ENCODE results near the gene C3. TPM values are rescaled to one million over a fixed set of nuclear protein-coding genes. Genes with fewer than 3 reads are reported as not detected.

C3 gene
- total and polyA plus RNA-seq, 7 donors: 37.7 to 120 (median 88.4) TPM

GRCh38 chr19:6737284-6737872, 16.9 kb upstream of the C3 start, which contains the start of gene GPR108:
Gene GPR108, minus strand, starts transcription at chr19:6737580. Its CDS starts 4 bp downstream, at chr19:6737576.
- H3K4me1 ChIP-seq: peaks cover 31% of the 10 kb centered on the region
- intact Hi-C loops (cut with DNase I): loop anchor here (1.0 to 5.0 kb wide), 3 partner anchors 205 to 220 kb away; partner anchors contain the start of gene TNFSF9 (in 1 of the 2)

DNA sequence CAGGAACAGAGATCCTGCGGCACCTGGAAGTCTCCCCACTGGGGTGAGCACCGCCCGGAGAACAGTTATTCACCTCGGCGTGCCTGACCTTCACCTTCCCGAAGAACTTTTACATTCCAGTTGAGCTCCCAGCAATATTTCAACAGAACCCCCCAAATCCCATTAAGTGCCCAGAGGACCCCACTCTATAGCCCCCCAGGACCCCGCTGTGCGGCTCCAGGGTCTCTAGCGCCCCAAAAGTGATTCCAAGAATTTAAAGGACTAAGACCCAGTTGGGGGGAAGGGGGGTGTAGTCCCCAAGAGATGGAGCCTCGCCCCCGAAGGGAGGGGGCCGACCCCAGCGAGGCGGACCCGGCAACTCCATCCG, 16.4 kb upstream of the C3 start:
- Histone ChIP-seq H3K27me3 (ENCODE audit: insufficient read depth in 3 of 3, low read length in 2 of 3) (no peaks in the 10 kb centered on the region), H3K27ac (peak overlapping the region; percentile 83), H3K36me3 (ENCODE audit: insufficient read depth in 1 of 2, low read depth in 1 of 2) (peaks cover 0 to 32% of the 10 kb centered on the region in 2 donors), H3K9me3 (no peaks in the 10 kb centered on the region), H3K4me1 (peaks cover 26% of the 10 kb centered on the region), H3K4me3 (peak overlapping the region; percentile 79)
- intact Hi-C loops (cut with DNase I): loop anchor here (1.0 to 5.0 kb wide), 3 partner anchors 205 to 220 kb away; partner anchors contain the start of gene TNFSF9 (in 1 of the 2)
- TF ChIP-seq CTCF (IDR thresholded peaks at IDR 0.05): no peak
- 0% methylated on average over 13 to 16 of the region's 16 CpGs for WGBS, 3 donors
- ATAC-seq (no peak), DNase-seq (no peak)

More at GRCh38 chr19:6737284-6737872, 16.9 kb upstream of the C3 start, which contains the start of gene GPR108:
- DNase-seq (peak; percentile 100), ATAC-seq (peak; percentile 78 to 83 (median 79))
- H3K36me3 ChIP-seq (ENCODE audit: insufficient read depth in 1 of 2, low read depth in 1 of 2): peaks cover 0 to 27% of the 10 kb centered on the region in 2 donors
- WGBS, 3 donors: 0% methylated on average over 38 to 55 of the region's 55 CpGs
- peak within 1 kb of the TSS; percentile 83 for H3K4me3 ChIP-seq
- no peaks in the 10 kb centered on the region for H3K27me3 ChIP-seq (ENCODE audit: insufficient read depth in 3 of 3, low read length in 2 of 3)
- H3K9me3 ChIP-seq: no peaks in the 10 kb centered on the region
- TF ChIP-seq CTCF (IDR thresholded peaks at IDR 0.05): no peak
- peak within 1 kb of the TSS; percentile 94 for H3K27ac ChIP-seq

GRCh38 chr19:6736169-6736916, 15.9 kb upstream of the C3 start:
- peaks cover 0 to 36% of the 10 kb centered on the region in 2 donors for H3K36me3 ChIP-seq (ENCODE audit: insufficient read depth in 1 of 2, low read depth in 1 of 2)
- no peaks in the 10 kb centered on the region for H3K27me3 ChIP-seq (ENCODE audit: insufficient read depth in 3 of 3, low read length in 2 of 3)
- peak; percentile 58 for TF ChIP-seq CTCF (IDR thresholded peaks at IDR 0.05)
- intact Hi-C loops (cut with DNase I): loop anchor here in 1 of 2 donors (5.0 kb wide), 2 partner anchors 204 to 219 kb away; partner anchors contain the start of gene TNFSF9
- DNase-seq (peak; percentile 71 to 83), ATAC-seq (no peak)
- H3K9me3 ChIP-seq: no peaks in the 10 kb centered on the region
- H3K4me1 ChIP-seq: peaks cover 20% of the 10 kb centered on the region
- 30 to 32% (median 31%) methylated on average over 25 of the region's 25 CpGs for WGBS, 3 donors
- H3K4me3 ChIP-seq: peak overlapping the region; percentile 79
- H3K27ac ChIP-seq: peak overlapping the region; percentile 83

DNA sequence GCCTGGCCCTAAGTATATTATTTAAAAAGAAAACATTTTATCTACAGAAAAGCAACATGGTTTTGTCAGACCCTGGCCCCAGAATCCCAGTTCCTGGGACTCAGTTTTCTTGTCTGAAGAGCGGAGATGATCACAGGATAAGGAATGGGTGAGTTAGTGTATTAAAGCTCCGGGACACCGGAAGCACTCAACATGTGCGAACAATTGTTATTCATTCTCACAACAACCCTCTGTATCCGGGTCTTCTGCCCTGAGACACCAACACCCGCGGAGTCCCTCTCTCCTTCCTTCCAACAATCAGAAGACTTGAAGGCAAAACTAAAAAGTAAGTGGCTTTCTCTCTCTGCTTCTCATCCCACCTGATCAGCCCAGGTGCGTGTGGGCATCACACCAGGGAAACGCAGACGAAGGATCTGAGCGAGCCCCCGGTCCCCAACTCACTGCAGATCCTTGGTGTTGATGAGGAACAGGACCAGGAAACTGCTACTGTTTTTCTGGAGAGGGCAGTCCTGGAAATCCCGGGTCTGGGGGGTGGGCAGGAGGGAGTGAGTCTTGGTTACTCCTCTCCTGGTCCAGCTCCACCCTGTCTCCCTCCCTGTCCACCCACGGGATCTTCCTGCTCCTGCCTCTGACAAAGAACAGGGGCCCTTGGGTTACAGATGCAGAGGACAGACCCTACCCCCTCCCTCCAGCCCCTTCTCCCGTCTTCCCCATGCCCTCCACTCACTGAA, 14.9 kb upstream of the C3 start:
- H3K27me3 ChIP-seq (ENCODE audit: insufficient read depth in 3 of 3, low read length in 2 of 3): no peaks in the 10 kb centered on the region
- peaks cover 17% of the 10 kb centered on the region for H3K4me1 ChIP-seq
- DNase-seq (peak in 1 of 2 donors; percentile 11), ATAC-seq (no peak)
- peaks cover 0 to 38% of the 10 kb centered on the region in 2 donors for H3K36me3 ChIP-seq (ENCODE audit: insufficient read depth in 1 of 2, low read depth in 1 of 2)
- no peak overlapping the region for H3K4me3 ChIP-seq
- no peak for TF ChIP-seq CTCF (IDR thresholded peaks at IDR 0.05)
- 70 to 76% (median 71%) methylated on average over 15 of the region's 15 CpGs for WGBS, 3 donors
- H3K9me3 ChIP-seq: no peaks in the 10 kb centered on the region
- no peak overlapping the region for H3K27ac ChIP-seq
- intact Hi-C loops (cut with DNase I): loop anchor here in 1 of 2 donors (5.0 kb wide), 2 partner anchors 203 to 218 kb away; partner anchors contain the start of gene TNFSF9
